Adrenal gland (tissue), 5 donors: ENCODE results near the gene ZKSCAN1.

ENCODE experiments used
- POLR2A ChIP-seq, 2 donors: fragments of 450-650 bp; IDR thresholded peaks; one replicate each; pipeline ENCODE4 v1.6.1; 2017; ENCODE audit warnings: antibody characterized with exemption in 2 of 2, mild to moderate bottlenecking in 2 of 2, moderate library complexity in 1 of 2
- TF ChIP-seq, protein P1 (sequence below), 6 experiments: fragments of 450-650 bp in 4 of 6; fragments of 200-600 bp in 2 of 6; sonication (generic) in 1 of 6; IDR thresholded peaks; 1 replicate in 5 of 6; 2 replicates in 1 of 6; pipeline versions ENCODE4 v1.5.1 to v1.8.0; 2016 to 2021; ENCODE audit warnings: antibody characterized with exemption in 6 of 6, mild to moderate bottlenecking in 2 of 6, moderate library complexity in 1 of 6
- donor health status: DM: no; HTN: no; CAD: no.

DNA sequence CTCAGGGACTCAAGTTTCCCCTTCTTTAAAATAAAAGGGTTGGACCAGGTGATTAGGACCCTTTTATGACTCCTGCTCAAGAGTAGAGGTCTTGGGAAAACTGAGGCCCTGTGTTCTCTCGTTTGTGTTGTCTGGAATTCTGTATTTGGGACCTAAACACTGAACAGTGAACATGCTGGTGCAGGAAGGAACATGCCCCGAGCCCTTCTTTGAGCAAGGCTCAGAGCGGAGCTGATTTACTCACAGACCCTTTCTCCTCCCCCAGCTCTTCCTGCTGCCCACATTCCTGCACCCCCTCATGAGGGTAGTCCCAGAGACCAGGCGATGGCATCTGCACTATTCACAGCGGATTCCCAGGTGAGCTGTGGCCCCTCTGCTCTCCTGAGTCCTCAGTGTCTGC, 14.2 kb downstream of the ZKSCAN1 start:
- TF ChIP-seq, protein P1, sequence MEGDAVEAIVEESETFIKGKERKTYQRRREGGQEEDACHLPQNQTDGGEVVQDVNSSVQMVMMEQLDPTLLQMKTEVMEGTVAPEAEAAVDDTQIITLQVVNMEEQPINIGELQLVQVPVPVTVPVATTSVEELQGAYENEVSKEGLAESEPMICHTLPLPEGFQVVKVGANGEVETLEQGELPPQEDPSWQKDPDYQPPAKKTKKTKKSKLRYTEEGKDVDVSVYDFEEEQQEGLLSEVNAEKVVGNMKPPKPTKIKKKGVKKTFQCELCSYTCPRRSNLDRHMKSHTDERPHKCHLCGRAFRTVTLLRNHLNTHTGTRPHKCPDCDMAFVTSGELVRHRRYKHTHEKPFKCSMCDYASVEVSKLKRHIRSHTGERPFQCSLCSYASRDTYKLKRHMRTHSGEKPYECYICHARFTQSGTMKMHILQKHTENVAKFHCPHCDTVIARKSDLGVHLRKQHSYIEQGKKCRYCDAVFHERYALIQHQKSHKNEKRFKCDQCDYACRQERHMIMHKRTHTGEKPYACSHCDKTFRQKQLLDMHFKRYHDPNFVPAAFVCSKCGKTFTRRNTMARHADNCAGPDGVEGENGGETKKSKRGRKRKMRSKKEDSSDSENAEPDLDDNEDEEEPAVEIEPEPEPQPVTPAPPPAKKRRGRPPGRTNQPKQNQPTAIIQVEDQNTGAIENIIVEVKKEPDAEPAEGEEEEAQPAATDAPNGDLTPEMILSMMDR (IDR thresholded peaks at IDR 0.05) = no peak
- no peak for TF ChIP-seq POLR2A (IDR thresholded peaks at IDR 0.05)
